SJSA1 (cell line): Measurements from ENCODE around the gene CLDN34. TPM values are rescaled to one million over a fixed set of nuclear protein-coding genes. Genes with fewer than 3 reads are reported as not detected.

Experiments
- DNase-seq, 2 experiments: peaks; one replicate each; pipeline ENCODE4 v3.0.0-alpha.2; 2015 to 2020; ENCODE audit warnings: low spot score in 2 of 2, low read depth in 1 of 2
- H3K27ac ChIP-seq: fragments of 250-450 bp; sonication (Bioruptor Pico); 2 replicates; pipeline ENCODE4 v1.5.1; 2020; ENCODE audit warnings: mild to moderate bottlenecking, moderate library complexity
- H3K27me3 ChIP-seq: fragments of 250-450 bp; sonication (Bioruptor Pico); replicated peaks from 2 replicates; pipeline ENCODE4 v1.5.1; 2020; ENCODE audit warnings: mild to moderate bottlenecking, moderate library complexity
- H3K36me3 ChIP-seq: fragments of 250-450 bp; sonication (Bioruptor Pico); 2 replicates; pipeline ENCODE4 v1.5.1; 2020; ENCODE audit warnings: mild to moderate bottlenecking
- H3K4me1 ChIP-seq: fragments of 250-450 bp; sonication (Bioruptor Pico); replicated peaks from 2 replicates; pipeline ENCODE4 v1.6.1; 2021; ENCODE audit warnings: mild to moderate bottlenecking
- H3K4me3 ChIP-seq: fragments of 250-450 bp; sonication (Bioruptor Pico); 2 replicates; pipeline ENCODE4 v1.5.1; 2020; ENCODE audit warnings: mild to moderate bottlenecking
- H3K9me3 ChIP-seq: fragments of 250-450 bp; sonication (Bioruptor Pico); replicated peaks from 2 replicates; pipeline ENCODE4 v1.5.1; 2020; ENCODE audit warnings: mild to moderate bottlenecking
- total RNA-seq: library from RNA; depleted of rRNA; stranded (reverse); fragments of >200 nt; shearing (Covaris generic); gene quantifications from 2 replicates; pipeline ENCODE4 v1.2.3, GENCODE V29; 2014; rRNA removed

The CLDN34 gene
- total RNA-seq, 1 experiment from 2014 or later, result not detected

DNA sequence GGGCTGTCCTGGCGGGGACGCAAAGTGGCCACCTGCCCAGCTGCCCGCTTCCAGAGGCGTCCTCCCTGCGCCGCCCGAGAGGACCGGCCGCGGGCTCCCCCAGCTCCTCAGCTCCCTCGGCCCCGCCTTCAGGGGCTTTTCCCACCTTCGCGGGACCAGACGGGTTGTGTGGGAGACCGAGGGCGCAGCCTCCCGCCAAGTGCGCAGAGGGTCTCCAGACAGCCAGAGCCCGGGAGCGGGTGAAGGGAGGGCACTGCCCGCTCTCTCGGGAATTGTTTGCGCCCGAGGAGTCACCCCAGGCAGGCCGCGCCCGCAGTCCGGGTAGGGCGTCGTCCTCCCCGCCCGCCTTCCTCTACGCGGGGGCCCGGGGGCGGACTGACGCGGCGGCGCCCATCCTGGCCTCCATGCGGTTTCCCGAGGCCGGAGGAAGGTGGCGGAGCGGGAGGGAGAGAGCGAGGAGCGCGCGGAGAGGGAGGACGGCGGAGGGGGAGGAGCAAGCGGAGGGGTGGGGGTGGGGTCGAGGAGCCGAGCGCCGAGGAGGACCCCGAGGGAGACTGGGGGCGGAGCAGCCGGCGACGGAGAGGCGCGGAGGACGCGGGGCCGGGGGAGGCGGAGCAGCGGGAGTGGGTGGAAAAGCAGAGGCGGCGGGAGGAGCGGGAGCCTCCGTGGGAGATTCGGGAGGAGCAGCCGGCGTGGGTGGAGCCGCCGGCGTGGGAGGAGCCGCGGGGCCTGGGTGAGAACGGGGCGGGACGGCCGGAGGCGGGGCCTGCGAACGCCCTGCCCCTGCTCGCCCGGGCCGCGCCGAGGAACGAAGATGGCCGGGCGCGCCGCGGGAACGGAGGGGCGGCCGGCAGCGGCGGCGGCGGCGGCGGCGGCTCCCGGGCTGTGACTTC lies 47.5 kb downstream of the CLDN34 start:
- H3K4me1 ChIP-seq, result peaks cover 62% of the 10 kb centered on the region
- DNase-seq, result peak; percentile 80 to 93
- peaks cover 12% of the 10 kb centered on the region for H3K36me3 ChIP-seq
- no peaks in the 10 kb centered on the region for H3K27me3 ChIP-seq
- H3K27ac ChIP-seq, result peak overlapping the region; percentile 76
- H3K4me3 ChIP-seq, result peak overlapping the region; percentile 66
- H3K9me3 ChIP-seq, result no peaks in the 10 kb centered on the region

GRCh38 chrX:10015355-10015722 lies 48.2 kb downstream of the CLDN34 start:
- no peaks in the 10 kb centered on the region for H3K9me3 ChIP-seq
- peak overlapping the region; percentile 66 for H3K4me3 ChIP-seq
- H3K36me3 ChIP-seq, result peaks cover 13% of the 10 kb centered on the region
- no peak for DNase-seq
- H3K27me3 ChIP-seq, result no peaks in the 10 kb centered on the region
- peaks cover 55% of the 10 kb centered on the region for H3K4me1 ChIP-seq
- 0 out of 2 replicates have a peak overlapping the region, but pooled peaks have one; percentile 80 for H3K27ac ChIP-seq

DNA sequence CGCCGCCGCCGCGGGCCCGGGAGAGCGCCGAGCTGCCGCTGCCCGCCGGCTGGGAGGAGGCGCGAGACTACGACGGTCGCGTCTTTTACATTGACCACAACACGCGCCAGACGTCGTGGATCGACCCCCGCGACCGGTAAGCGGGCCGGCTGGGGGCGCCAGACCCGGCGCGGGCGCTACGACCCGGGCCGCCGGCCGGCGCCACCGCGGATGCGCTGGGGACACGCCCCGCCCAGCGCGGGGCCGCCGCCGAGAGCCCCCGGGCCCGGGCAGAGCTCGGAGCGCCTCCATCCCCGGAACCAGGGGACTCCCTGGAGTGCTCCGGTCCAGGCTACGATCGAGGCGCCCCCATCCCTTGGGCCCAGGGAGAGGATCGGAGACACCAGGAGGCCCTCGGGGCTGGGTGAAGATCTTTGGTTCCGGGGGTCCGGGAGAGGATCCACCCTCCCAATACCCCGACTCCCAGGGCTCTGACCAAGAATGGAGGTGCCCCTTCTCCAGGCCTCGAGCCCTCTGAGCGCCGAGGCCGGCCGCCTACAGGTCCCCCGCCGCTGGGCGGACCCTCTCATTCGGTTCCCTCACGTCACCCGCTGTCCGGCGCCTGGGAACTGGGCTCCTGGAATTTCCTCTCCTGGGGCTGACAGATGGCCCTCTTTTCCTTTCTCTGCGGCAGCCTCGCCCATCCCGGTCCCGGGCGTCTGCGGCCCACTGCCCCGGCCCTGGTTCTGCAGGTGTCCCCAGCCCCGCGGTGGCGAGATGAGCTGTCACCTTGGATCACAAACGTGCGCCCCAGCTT lies 48.8 kb downstream of the CLDN34 start:
- peak; percentile 44 to 47 for DNase-seq
- Histone ChIP-seq H3K9me3 (no peaks in the 10 kb centered on the region), H3K4me3 (peak overlapping the region; percentile 66), H3K27ac (peak overlapping the region; percentile 80), H3K4me1 (peaks cover 50% of the 10 kb centered on the region), H3K27me3 (no peaks in the 10 kb centered on the region), H3K36me3 (peaks cover 15% of the 10 kb centered on the region)

- Histone ChIP-seq H3K36me3 (peaks cover 15% of the 10 kb centered on the region), H3K27me3 (no peaks in the 10 kb centered on the region), H3K27ac (peak overlapping the region; percentile 80), H3K4me3 (peak overlapping the region; percentile 66), H3K4me1 (peaks cover 49% of the 10 kb centered on the region), H3K9me3 (no peaks in the 10 kb centered on the region)
- DNase-seq, result no peak
Measured at GRCh38 chrX:10016519-10017132, 49.5 kb downstream of the CLDN34 start.

DNA sequence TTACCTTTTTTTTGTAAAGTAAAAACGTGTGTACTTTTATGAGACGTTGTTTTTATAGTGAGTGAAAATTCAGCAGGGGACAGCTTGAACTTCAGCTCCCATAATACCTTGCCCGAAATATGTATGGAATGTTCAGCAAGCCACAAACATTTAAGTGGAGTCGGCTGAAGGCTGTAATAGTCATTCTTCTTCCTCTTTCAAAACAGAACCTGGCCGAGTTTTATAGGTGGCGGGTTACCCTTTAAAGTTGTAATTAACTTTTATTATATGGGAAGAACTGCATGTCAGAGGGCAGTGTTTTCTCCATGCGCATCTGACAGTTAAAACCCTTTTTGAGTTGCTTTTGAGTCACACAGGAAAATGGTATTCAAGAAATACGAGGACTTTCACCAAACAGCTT lies 50.7 kb downstream of the CLDN34 start:
- Histone ChIP-seq H3K27ac (peak overlapping the region; percentile 58), H3K4me3 (no peak overlapping the region)

More for the DNA sequence above, 50.7 kb downstream of the CLDN34 start:
- Histone ChIP-seq H3K27me3 (no peaks in the 10 kb centered on the region), H3K4me1 (peaks cover 45% of the 10 kb centered on the region), H3K36me3 (peaks cover 18% of the 10 kb centered on the region), H3K9me3 (no peaks in the 10 kb centered on the region; the same call in 1 of the 2 replicates)
- DNase-seq, result peak; percentile 55 to 76

Other genes starting within 250 kb of the CLDN34 start
- not detected in 2 replicates for gene GPR143, start 201.5 kb upstream of the CLDN34 start, total RNA-seq
- gene SHROOM2, start 180.9 kb upstream of the CLDN34 start, total RNA-seq, result 0.58 and 4.3 TPM in 2 replicates
- gene CLCN4, start 189.6 kb downstream of the CLDN34 start, total RNA-seq, result 6.6 and 10.9 TPM in 2 replicates